ENCODE data around the gene ZBP1. TPM values are rescaled to one million over a fixed set of nuclear protein-coding genes. Genes with fewer than 3 reads are reported as not detected.

Gene ZBP1
- total RNA-seq, 1 experiment from 2014 or later, result not detected

DNA sequence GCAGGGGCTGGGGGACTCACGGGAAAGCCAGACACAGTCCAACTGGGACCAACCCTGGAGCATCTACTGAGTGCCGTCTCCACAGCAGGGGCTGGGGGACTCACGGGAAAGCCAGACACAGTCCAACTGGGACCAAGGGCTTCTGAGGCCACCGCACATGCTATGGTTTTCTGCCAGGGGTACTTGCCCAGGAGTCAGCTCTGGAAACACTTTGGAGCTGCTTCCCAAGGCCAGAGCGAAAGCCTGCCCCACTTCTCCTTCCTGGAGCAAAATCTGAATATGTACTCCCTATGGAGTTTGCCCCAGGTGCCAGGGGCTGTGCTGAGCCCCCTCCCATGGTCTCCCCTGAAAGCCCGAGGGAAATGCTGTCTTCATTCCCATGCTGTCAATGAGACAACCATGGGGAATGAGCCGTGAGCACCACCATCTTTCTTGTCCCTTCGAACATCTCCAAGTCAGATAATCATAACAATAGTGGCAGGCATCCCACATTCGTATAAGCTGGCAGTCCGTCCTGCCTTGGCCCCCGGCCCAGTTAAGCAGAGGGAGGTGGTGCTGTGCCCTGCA is 40.8 kb downstream of the ZBP1 start:
- ChIA-PET CTCF (interaction anchor here (1.1 kb wide), 1 partner anchor 57 kb away, joined by 4 read pairs; no protein-coding TSS in a partner anchor), POLR2A (no interaction called here), RAD21 (ENCODE audit: low non-redundant PET in 1 of 2, low total read pairs in 2 of 2, uncharacterized antibody in 2 of 2, unreplicated experiment in 2 of 2) (no interaction called here)
- TF ChIP-seq ATF3 (IDR thresholded peaks at IDR 0.05) (no peak), ZBTB33 (IDR thresholded peaks at IDR 0.05; ENCODE audit: extremely low read depth, insufficient replicate concordance, low read length) (no peak), SRF (IDR thresholded peaks at IDR 0.05; ENCODE audit: low read depth) (no peak)
- TF ChIP-seq, protein P1, sequence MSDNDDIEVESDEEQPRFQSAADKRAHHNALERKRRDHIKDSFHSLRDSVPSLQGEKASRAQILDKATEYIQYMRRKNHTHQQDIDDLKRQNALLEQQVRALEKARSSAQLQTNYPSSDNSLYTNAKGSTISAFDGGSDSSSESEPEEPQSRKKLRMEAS (IDR thresholded peaks at IDR 0.05), result no peak
- Histone ChIP-seq H2AFZ (ENCODE audit: low read depth, low read length, poor library complexity, severe bottlenecking) (no peak overlapping the region), H3K4me3 (replicated peaks in 1 of 2; ENCODE audit: low read depth in 1 of 2, low read length in 2 of 2) (no peak overlapping the region), H3K27me3 (ENCODE audit: insufficient read depth, low read length) (peaks cover 70% of the 10 kb centered on the region), H3K79me2 (ENCODE audit: insufficient read depth, low read length) (no peaks in the 10 kb centered on the region), H3K36me3 (ENCODE audit: control insufficient read depth in 1 of 2, insufficient read depth in 2 of 2, low read length in 2 of 2) (no peaks in the 10 kb centered on the region), H3K4me2 (ENCODE audit: low read length) (no peak overlapping the region), H3K9me3 (ENCODE audit: control insufficient read depth in 1 of 2, insufficient read depth in 1 of 2, low read depth in 1 of 2, low read length in 2 of 2) (no peaks in the 10 kb centered on the region), H3K4me1 (ENCODE audit: control insufficient read depth in 1 of 2, insufficient read depth in 2 of 2, low read length in 2 of 2) (no peaks in the 10 kb centered on the region), H3K27ac (ENCODE audit: low read depth, low read length) (no peak overlapping the region), H4K20me1 (ENCODE audit: insufficient read depth) (no peaks in the 10 kb centered on the region), H3K9me2 (ENCODE audit: insufficient read depth) (no peaks in the 10 kb centered on the region), H3K9ac (ENCODE audit: low read length) (no peak overlapping the region)
- BruUV-seq (replicated peaks), result no TSS peak
- intact Hi-C loops (cut with micrococcal nuclease), result no loop called here
- ATAC-seq (no peak), DNase-seq (ENCODE audit: low read depth, low spot score) (no peak)

DNA sequence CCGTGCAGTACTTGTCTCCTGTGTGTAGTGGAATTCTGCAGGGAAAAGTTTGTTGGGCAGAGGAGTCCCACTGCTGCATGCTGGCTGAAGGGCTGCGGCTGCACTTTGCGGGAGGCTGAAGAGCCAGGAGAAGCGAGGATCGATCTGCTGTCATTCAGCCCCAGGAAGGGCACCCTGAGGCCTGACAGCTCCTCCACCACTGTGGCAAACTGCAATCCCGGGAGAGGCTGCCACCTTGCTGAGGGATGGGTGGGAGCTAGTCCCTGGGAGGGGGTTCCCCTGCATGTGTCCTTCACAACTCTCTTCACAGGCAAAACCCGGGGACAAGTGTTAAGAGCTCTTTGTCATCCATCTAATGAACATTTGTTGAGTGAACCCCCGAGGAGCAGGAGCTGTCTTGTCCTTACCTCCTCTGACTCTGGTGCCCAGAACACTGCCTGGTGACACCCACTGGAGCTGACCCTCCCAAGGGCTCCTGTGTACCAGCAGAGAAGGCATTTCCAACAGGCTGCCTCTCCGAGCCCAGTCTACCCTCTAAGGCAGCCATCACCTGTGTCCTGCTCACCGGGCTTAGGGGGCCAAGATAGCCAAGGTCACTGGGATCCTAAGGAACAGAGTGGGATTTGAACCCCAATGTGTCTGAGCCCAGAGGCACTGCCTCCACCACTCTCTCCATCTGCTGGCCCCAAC is 41.6 kb downstream of the ZBP1 start:
- H3K9ac ChIP-seq (ENCODE audit: low read length), result no peak overlapping the region
- no peak overlapping the region for H3K4me2 ChIP-seq (ENCODE audit: low read length)
- H3K27ac ChIP-seq (ENCODE audit: low read depth, low read length), result no peak overlapping the region
- BruUV-seq (replicated peaks), result no TSS peak
- ATAC-seq, result no peak
- H3K36me3 ChIP-seq (ENCODE audit: control insufficient read depth in 1 of 2, insufficient read depth in 2 of 2, low read length in 2 of 2), result no peaks in the 10 kb centered on the region
- H2AFZ ChIP-seq (ENCODE audit: low read depth, low read length, poor library complexity, severe bottlenecking), result no peak overlapping the region
- RAD21 ChIA-PET (ENCODE audit: low non-redundant PET in 1 of 2, low total read pairs in 2 of 2, uncharacterized antibody in 2 of 2, unreplicated experiment in 2 of 2), result no interaction called here
- no peaks in the 10 kb centered on the region for H3K4me1 ChIP-seq (ENCODE audit: control insufficient read depth in 1 of 2, insufficient read depth in 2 of 2, low read length in 2 of 2)
- H3K27me3 ChIP-seq (ENCODE audit: insufficient read depth, low read length), result peaks cover 70% of the 10 kb centered on the region
- DNase-seq (ENCODE audit: low read depth, low spot score), result no peak
- POLR2A ChIA-PET, result no interaction called here
- intact Hi-C loops (cut with micrococcal nuclease), result no loop called here
- H3K9me2 ChIP-seq (ENCODE audit: insufficient read depth), result no peaks in the 10 kb centered on the region
- H3K79me2 ChIP-seq (ENCODE audit: insufficient read depth, low read length), result no peaks in the 10 kb centered on the region
- H3K9me3 ChIP-seq (ENCODE audit: control insufficient read depth in 1 of 2, insufficient read depth in 1 of 2, low read depth in 1 of 2, low read length in 2 of 2), result no peaks in the 10 kb centered on the region
- no peak overlapping the region for H3K4me3 ChIP-seq (replicated peaks in 1 of 2; ENCODE audit: low read depth in 1 of 2, low read length in 2 of 2)
- H4K20me1 ChIP-seq (ENCODE audit: insufficient read depth), result no peaks in the 10 kb centered on the region
- CTCF ChIA-PET, result interaction anchor here (1.1 kb wide), 1 partner anchor 57 kb away, joined by 4 read pairs; no protein-coding TSS in a partner anchor
- TF ChIP-seq SRF (IDR thresholded peaks at IDR 0.05; ENCODE audit: low read depth), result no peak
- no peak for TF ChIP-seq FOSL1 (IDR thresholded peaks at IDR 0.05; ENCODE audit: low read depth)
- no peak for TF ChIP-seq CTCF (IDR thresholded peaks at IDR 0.05 in 2 of 3, conservative IDR thresholded peaks at IDR 0.05 in 1 of 3; ENCODE audit: borderline replicate concordance in 1 of 3, insufficient read depth in 1 of 3, low read depth in 2 of 3, low read length in 2 of 3)
- no peak for TF ChIP-seq SIN3A (IDR thresholded peaks at IDR 0.05; ENCODE audit: low read depth)
- no peak for TF ChIP-seq POLR2A (IDR thresholded peaks at IDR 0.05; ENCODE audit: borderline replicate concordance, extremely low read depth, insufficient read depth, insufficient read length)
- no peak for TF ChIP-seq EZH2 (IDR thresholded peaks at IDR 0.05)
- TF ChIP-seq EZH2phosphoT487 (IDR thresholded peaks at IDR 0.05; ENCODE audit: borderline replicate concordance), result no peak
- TF ChIP-seq SP1 (IDR thresholded peaks at IDR 0.05; ENCODE audit: low read depth), result no peak
- TF ChIP-seq ZBTB33 (IDR thresholded peaks at IDR 0.05; ENCODE audit: extremely low read depth, insufficient replicate concordance, low read length), result no peak
- no peak for TF ChIP-seq ZNF274 (IDR thresholded peaks at IDR 0.05; ENCODE audit: low read depth, low read length)

Measured in HCT116 (cell line).